Measurements from ENCODE around the gene LRRC55.

Gene LRRC55

DNA sequence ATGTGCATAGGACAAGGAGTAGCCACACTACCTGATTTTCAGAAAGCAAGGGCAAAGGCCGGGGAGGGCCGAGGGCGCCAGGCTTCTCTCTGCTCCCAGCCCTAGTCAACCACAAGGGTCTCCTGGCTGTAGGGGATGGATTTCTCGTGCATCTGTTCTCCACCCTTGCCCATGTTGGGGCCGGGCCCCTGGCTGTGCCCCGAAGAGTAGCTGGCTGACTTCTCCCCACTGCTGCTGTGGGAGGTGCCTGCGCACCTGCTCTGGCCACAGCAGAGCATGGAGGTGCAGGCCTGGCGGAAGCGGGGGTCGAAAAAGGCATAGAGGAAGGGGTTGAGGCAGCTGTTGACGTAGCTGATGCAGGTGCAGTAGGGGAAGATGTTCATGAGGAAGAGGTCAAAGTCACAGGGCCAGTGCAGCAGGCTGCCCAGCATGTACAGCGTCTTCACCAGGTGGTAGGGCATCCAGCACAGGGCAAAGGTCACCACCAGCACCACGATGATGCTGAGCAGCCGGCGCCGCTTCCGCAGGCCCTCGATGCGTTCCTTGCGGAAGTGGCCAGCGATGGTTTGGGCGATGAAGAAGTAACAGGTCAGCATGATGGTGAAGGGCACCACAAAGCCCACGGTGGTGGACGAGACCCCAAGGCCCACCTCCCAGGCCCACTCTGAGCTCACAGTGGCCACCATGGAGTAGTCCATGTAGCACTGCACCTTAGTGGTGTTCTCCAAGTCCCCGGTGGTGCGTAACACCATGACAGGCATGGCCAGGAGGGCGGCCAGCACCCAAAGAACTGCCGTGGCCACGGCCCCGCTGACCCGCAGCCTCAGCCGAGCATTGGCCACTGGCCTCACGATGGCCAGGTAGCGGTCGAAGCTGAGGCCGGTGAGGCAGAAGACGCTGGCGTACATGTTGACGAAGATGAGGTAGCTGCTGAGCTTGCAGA lies 54.3 kb downstream of the LRRC55 start:
- DNase-seq, result no peak

DNA sequence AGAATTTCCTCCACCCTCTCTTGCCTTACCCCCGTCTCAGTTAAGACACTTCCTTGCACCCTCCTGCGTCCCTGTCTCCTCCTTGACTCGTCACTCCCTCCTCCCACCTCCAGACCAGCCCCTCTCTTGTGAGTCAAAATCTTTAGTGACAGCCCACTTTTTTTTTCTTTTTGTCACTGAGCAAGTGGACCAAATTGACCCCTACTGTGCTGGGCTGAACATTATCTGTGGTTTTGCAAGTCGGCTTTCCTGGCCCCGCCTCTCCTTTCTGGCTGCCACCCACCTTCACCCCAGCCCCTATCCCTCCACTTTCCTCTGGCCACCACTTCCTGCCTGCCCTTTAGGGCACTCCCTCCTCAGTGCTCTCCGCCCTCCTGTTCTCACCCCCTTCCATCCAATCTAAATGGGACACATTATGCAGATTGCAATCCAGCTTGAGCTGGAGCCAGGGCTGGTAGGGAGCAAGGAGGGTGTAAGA lies 55.5 kb downstream of the LRRC55 start, which contains the start of gene APLNR:
APLNR (minus strand) TSS at position 47 of the 478 bp plus-strand sequence. CDS start 246 bp downstream, outside the sequence.
- DNase-seq, result no peak

DNA sequence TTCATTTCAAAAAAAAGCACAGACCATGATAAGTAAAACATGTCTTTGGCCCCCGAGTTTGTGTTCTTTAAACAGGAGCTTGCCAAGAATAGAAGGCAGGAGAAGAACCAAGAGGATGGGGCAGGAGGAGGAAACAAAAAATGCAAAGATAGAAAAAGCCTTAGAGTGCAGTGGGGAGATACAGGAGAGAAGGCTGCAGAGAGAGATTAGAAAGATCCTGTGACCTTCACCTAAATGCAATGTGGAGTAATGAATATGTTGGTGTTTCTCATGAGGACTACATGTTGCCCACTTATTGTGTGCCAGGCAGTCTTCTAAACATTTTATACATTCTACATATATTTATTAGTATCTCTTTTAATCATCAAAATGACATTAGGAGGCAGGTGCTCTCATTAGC lies 57.6 kb downstream of the LRRC55 start:
- no peak for DNase-seq

DNA sequence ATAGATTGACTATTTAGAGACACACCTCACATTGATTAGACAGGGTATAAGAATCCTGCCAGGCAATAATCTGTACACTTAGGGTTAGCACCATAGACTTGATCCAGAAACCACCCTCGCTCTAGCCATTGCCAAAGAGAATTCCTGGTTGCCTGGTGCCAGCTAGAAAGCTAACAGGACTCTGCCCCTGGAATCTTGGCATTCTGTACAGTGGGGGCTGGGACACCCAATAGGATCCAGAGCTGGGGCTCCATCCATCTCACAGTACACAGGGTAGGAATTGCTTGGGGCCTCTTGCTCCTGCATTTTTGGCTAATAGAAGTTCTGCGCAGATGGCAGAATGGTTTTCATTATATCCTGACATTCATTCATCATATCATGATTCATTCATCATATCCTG lies 58.3 kb downstream of the LRRC55 start:
- DNase-seq, result no peak

DNA sequence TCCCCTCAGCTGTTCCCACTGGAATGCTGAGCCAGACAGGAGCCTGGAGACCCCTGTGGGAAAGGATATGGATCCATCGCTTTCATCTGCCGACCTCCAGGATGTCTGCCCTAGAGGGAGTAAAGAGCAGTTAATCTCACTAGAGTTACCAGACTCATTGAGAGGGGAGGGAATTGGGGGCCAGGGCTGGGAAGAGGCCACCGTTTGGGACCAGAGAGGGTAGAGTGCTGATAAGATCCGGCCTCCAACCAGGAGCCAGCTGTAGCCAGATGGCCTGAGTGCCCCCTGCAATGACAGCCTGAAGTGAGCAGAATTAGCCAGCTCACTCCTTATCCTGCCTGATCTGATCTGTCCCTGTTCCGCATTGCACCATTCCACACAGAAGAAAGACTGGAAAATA lies 59.0 kb downstream of the LRRC55 start:
- no peak for DNase-seq

Measured in right kidney (tissue), 1 donor.